ENCODE results near the gene GALNT3. TPM values are rescaled to one million over a fixed set of nuclear protein-coding genes. Genes with fewer than 3 reads are reported as not detected.

Gene GALNT3
- total RNA-seq, 1 experiment from 2014 or later = 0.10 TPM

DNA sequence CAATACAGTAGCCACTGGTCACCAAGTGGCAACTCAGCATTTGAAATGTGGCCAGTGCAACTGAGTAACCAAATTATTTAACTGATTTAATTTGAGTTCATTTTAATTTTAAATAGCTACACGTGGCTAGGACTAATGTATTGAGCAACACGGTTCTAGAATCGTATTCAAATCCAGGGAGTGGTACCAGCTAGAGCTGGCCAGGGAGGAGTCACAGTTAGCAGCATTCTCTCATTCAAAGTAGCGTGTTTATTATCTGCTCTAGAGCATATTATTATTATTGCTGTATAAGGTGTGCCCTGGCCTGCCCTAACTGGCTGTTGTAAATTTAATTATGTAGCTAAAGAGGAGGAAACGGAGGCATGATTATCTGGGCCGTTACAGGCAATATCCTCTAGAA lies 92.9 kb downstream of the GALNT3 start:
- no peaks in the 10 kb centered on the region for H3K9me3 ChIP-seq (ENCODE audit: control insufficient read depth, insufficient read depth, low read depth, low read length)
- DNase-seq (ENCODE audit: low read depth, low spot score) = no peak
- no peak overlapping the region for H3K4me3 ChIP-seq (ENCODE audit: low read depth in 2 of 2, low read length in 2 of 2)
- no peaks in the 10 kb centered on the region for H3K36me3 ChIP-seq (ENCODE audit: control insufficient read depth, insufficient read depth, low read length)
- no peak overlapping the region for H3K27ac ChIP-seq (ENCODE audit: low read length)
- H3K4me1 ChIP-seq (ENCODE audit: control insufficient read depth, insufficient read depth, low read length) = no peaks in the 10 kb centered on the region
- ATAC-seq = no peak
- ChIA-PET CTCF (no interaction called here), POLR2A (no interaction called here)
- intact Hi-C loops (cut with micrococcal nuclease; ENCODE audit: unreplicated experiment) = no loop called here
- in situ Hi-C loops (cut with HindIII; ENCODE audit: low pct_unique_long_range_greater_than_20kb, low sequenced_read_pairs) = no loop called here
- TF ChIP-seq POLR2AphosphoS5 (IDR thresholded peaks at IDR 0.05; ENCODE audit: low read depth, low read length) (no peak), TCF7L2 (IDR thresholded peaks at IDR 0.05; ENCODE audit: low read depth, low read length) (no peak), SIN3A (IDR thresholded peaks at IDR 0.05; ENCODE audit: borderline replicate concordance, insufficient read depth, low read depth, low read length) (no peak)
- BruUV-seq (replicated peaks) = no TSS peak
- no peaks in the 10 kb centered on the region for H3K27me3 ChIP-seq (ENCODE audit: control insufficient read depth, insufficient read depth, low read length)

DNA sequence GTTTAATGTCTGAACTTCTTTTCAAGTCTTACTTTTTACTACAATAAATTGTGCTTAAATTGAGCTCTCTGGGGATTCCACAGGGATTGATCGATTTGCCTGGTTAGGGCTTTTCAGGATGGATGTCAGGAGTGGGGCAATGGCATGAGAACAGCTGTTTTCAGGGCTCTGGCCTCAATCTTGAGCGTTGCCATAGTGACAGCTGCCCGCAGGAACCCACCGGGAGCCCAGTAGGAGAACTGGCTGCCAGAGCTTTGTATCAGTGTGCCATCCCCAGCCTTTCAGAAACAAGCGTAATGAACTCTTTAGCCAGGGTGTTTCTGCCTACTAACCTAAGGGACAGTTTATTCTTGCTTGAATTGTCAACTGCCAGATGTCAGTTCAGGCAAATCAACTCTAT lies 93.5 kb downstream of the GALNT3 start:
- H3K4me3 ChIP-seq (ENCODE audit: low read depth in 2 of 2, low read length in 2 of 2) = no peak overlapping the region
- no TSS peak for BruUV-seq (replicated peaks)
- H3K36me3 ChIP-seq (ENCODE audit: control insufficient read depth, insufficient read depth, low read length) = no peaks in the 10 kb centered on the region
- no peak for TF ChIP-seq TCF7L2 (IDR thresholded peaks at IDR 0.05; ENCODE audit: low read depth, low read length)
- H3K9me3 ChIP-seq (ENCODE audit: control insufficient read depth, insufficient read depth, low read depth, low read length) = no peaks in the 10 kb centered on the region
- H3K4me1 ChIP-seq (ENCODE audit: control insufficient read depth, insufficient read depth, low read length) = no peaks in the 10 kb centered on the region
- CTCF ChIA-PET = no interaction called here
- no peak for DNase-seq (ENCODE audit: low read depth, low spot score)
- POLR2A ChIA-PET = no interaction called here
- no peak overlapping the region for H3K27ac ChIP-seq (ENCODE audit: low read length)
- in situ Hi-C loops (cut with HindIII; ENCODE audit: low pct_unique_long_range_greater_than_20kb, low sequenced_read_pairs) (no loop called here), intact Hi-C loops (cut with micrococcal nuclease; ENCODE audit: unreplicated experiment) (no loop called here)
- no peaks in the 10 kb centered on the region for H3K27me3 ChIP-seq (ENCODE audit: control insufficient read depth, insufficient read depth, low read length)
- no peak for ATAC-seq

DNA sequence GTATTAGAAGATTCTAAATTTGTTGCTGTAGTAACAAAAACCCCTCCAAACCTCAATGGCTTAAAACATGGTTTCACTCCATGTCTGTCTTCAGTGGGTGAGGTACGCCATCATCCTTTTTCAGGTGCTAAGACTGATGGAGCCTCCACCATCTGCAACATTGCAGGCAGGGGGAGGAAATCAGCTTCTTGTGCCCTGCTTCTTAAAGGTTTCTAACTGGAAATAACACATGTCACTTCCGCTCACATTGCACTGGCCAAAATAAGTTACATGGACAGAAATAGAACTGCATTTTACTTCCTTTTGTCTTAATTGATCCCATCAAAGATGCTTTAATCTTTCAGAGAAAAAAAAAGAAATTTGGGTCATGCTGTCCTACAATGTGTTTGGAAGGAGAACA lies 94.1 kb downstream of the GALNT3 start:
- ATAC-seq = no peak
- TF ChIP-seq, protein P1, sequence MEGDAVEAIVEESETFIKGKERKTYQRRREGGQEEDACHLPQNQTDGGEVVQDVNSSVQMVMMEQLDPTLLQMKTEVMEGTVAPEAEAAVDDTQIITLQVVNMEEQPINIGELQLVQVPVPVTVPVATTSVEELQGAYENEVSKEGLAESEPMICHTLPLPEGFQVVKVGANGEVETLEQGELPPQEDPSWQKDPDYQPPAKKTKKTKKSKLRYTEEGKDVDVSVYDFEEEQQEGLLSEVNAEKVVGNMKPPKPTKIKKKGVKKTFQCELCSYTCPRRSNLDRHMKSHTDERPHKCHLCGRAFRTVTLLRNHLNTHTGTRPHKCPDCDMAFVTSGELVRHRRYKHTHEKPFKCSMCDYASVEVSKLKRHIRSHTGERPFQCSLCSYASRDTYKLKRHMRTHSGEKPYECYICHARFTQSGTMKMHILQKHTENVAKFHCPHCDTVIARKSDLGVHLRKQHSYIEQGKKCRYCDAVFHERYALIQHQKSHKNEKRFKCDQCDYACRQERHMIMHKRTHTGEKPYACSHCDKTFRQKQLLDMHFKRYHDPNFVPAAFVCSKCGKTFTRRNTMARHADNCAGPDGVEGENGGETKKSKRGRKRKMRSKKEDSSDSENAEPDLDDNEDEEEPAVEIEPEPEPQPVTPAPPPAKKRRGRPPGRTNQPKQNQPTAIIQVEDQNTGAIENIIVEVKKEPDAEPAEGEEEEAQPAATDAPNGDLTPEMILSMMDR (IDR thresholded peaks at IDR 0.05) = no peak
- TF ChIP-seq SIN3A (IDR thresholded peaks at IDR 0.05; ENCODE audit: borderline replicate concordance, insufficient read depth, low read depth, low read length) (no peak), POLR2AphosphoS5 (IDR thresholded peaks at IDR 0.05; ENCODE audit: low read depth, low read length) (no peak), TCF7L2 (IDR thresholded peaks at IDR 0.05; ENCODE audit: low read depth, low read length) (no peak)
- TF ChIP-seq, protein P2, sequence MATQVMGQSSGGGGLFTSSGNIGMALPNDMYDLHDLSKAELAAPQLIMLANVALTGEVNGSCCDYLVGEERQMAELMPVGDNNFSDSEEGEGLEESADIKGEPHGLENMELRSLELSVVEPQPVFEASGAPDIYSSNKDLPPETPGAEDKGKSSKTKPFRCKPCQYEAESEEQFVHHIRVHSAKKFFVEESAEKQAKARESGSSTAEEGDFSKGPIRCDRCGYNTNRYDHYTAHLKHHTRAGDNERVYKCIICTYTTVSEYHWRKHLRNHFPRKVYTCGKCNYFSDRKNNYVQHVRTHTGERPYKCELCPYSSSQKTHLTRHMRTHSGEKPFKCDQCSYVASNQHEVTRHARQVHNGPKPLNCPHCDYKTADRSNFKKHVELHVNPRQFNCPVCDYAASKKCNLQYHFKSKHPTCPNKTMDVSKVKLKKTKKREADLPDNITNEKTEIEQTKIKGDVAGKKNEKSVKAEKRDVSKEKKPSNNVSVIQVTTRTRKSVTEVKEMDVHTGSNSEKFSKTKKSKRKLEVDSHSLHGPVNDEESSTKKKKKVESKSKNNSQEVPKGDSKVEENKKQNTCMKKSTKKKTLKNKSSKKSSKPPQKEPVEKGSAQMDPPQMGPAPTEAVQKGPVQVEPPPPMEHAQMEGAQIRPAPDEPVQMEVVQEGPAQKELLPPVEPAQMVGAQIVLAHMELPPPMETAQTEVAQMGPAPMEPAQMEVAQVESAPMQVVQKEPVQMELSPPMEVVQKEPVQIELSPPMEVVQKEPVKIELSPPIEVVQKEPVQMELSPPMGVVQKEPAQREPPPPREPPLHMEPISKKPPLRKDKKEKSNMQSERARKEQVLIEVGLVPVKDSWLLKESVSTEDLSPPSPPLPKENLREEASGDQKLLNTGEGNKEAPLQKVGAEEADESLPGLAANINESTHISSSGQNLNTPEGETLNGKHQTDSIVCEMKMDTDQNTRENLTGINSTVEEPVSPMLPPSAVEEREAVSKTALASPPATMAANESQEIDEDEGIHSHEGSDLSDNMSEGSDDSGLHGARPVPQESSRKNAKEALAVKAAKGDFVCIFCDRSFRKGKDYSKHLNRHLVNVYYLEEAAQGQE (IDR thresholded peaks at IDR 0.05; ENCODE audit: insufficient read depth in 1 of 2, low read depth in 2 of 2, low read length in 1 of 2) = no peak
- ChIA-PET CTCF (no interaction called here), POLR2A (no interaction called here)
- intact Hi-C loops (cut with micrococcal nuclease; ENCODE audit: unreplicated experiment) = no loop called here
- DNase-seq (ENCODE audit: low read depth, low spot score) = no peak
- no peaks in the 10 kb centered on the region for H3K4me1 ChIP-seq (ENCODE audit: control insufficient read depth, insufficient read depth, low read length)
- in situ Hi-C loops (cut with HindIII; ENCODE audit: low pct_unique_long_range_greater_than_20kb, low sequenced_read_pairs) = no loop called here
- no peaks in the 10 kb centered on the region for H3K27me3 ChIP-seq (ENCODE audit: control insufficient read depth, insufficient read depth, low read length)
- no peak overlapping the region for H3K27ac ChIP-seq (ENCODE audit: low read length)
- no peaks in the 10 kb centered on the region for H3K9me3 ChIP-seq (ENCODE audit: control insufficient read depth, insufficient read depth, low read depth, low read length)
- no peak overlapping the region for H3K4me3 ChIP-seq (ENCODE audit: low read depth in 2 of 2, low read length in 2 of 2)
- H3K36me3 ChIP-seq (ENCODE audit: control insufficient read depth, insufficient read depth, low read length) = no peaks in the 10 kb centered on the region
- no TSS peak for BruUV-seq (replicated peaks)

Measured in Panc1 (cell line).